HEK293T (cell line): ENCODE data around the gene PBX1.

ENCODE experiments used
- ARNT ChIP-seq: fragments of 450-650 bp; IDR thresholded peaks from 2 replicates; pipeline ENCODE4 v1.6.1; 2017; ENCODE audit warnings: mild to moderate bottlenecking
- BHLHE40 ChIP-seq: fragments of 450-650 bp; IDR thresholded peaks from 2 replicates; pipeline ENCODE4 v1.6.1; 2016; ENCODE audit warnings: mild to moderate bottlenecking, moderate library complexity, borderline replicate concordance
- FOXA1 ChIP-seq: fragments of 450-650 bp; IDR thresholded peaks from 2 replicates; pipeline ENCODE4 v1.6.1; 2016; ENCODE audit warnings: mild to moderate bottlenecking
- FOXM1 ChIP-seq: fragments of 450-650 bp; IDR thresholded peaks from 2 replicates; pipeline ENCODE4 v1.6.1; 2017; ENCODE audit warnings: mild to moderate bottlenecking, borderline replicate concordance
- SP1 ChIP-seq: fragments of 450-650 bp; IDR thresholded peaks from 2 replicates; pipeline ENCODE4 v1.6.1; 2017
- ZNF384 ChIP-seq: fragments of 450-650 bp; IDR thresholded peaks from 2 replicates; pipeline ENCODE4 v1.6.1; 2016

DNA sequence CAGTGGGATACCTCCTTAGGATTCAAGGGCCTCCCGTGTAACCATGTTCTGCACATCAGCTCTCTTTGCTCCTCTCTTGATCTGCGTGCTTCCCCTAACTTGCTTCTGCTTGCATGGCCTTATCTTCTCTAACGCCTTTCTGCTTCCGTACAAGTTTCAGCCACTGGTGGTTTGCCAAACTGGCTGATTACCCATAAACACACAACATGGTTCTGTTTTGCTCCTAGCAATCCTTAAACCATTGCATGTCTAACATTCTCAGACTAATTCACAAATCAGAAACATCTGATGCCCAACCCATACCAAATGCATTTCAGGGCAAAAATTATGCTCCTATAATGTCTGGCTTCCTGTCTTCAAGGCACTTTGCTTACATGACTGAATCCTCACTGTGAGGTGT, 166.4 kb downstream of the PBX1 start:
- TF ChIP-seq FOXA1 = no peak
- TF ChIP-seq BHLHE40 = no peak
- TF ChIP-seq ARNT = no peak
- no peak for TF ChIP-seq ZNF384
- TF ChIP-seq FOXM1 = no peak
- no peak for TF ChIP-seq SP1
